ENCODE data around the gene JTB.

The JTB gene

GRCh38 chr1:153953859-153954365 lies 23.6 kb downstream of the JTB start:
- DNase-seq (ENCODE audit: low read depth), result no peak

- no peak for DNase-seq (ENCODE audit: low read depth)
Measured at GRCh38 chr1:153951801-153952200, 25.7 kb downstream of the JTB start.

DNA sequence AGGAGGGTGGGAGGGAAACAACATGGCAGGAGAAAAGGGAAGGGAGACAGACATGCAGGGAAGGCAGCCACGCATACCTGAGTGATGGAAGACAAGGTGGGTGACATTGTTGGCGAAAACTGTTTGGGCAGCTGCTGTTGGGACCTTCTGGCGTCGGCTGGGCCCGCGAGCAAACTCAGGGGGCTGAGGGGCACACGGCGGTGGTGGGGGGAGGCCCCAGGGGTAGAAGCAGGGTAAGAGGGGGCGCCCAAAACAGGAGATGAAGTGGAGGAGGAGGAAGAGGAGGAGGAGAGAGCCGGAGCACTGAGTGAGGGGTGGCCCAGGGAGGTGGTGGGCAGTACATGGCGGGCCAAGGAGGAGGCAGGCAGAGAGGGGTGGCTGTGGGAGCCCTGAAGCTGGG lies 26.3 kb downstream of the JTB start:
- DNase-seq (ENCODE audit: low read depth), result no peak

DNA sequence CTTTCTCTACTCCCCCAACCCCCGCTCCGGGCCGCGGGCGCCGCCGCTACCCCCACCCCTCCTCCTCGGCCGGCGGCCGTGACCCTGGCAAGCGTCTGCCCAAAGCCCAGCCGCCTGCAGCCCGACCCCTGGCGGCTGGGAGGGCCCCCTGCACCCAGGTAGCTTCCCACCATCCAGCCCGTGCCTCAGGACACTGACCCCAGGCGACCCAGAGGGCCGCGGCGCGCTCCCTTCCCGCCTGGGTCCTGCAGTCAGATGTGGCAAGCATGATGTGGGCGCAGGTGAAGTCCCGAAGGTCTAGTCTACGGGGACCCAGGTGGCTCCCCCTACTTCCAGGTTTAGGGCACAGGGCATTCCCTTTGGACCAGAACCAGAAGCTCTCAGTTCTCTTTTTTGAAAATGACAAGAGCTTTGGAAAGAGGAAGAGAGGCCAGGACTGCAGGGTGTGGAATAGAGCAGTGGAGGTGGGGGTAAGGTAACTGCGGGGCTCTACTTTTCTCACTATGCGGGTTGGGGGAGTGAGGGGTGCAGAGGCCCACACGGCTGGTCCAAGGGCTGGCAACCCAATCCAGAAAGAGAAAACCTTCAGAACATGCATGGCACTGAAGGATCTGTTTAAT lies 30.7 kb downstream of the JTB start, which contains the start of gene DENND4B:
DENND4B (minus strand) TSS at position 97 of the 620 bp plus-strand sequence. CDS start 2,344 bp downstream, outside the sequence.
- peak; percentile 71 for DNase-seq (ENCODE audit: low read depth)

DNA sequence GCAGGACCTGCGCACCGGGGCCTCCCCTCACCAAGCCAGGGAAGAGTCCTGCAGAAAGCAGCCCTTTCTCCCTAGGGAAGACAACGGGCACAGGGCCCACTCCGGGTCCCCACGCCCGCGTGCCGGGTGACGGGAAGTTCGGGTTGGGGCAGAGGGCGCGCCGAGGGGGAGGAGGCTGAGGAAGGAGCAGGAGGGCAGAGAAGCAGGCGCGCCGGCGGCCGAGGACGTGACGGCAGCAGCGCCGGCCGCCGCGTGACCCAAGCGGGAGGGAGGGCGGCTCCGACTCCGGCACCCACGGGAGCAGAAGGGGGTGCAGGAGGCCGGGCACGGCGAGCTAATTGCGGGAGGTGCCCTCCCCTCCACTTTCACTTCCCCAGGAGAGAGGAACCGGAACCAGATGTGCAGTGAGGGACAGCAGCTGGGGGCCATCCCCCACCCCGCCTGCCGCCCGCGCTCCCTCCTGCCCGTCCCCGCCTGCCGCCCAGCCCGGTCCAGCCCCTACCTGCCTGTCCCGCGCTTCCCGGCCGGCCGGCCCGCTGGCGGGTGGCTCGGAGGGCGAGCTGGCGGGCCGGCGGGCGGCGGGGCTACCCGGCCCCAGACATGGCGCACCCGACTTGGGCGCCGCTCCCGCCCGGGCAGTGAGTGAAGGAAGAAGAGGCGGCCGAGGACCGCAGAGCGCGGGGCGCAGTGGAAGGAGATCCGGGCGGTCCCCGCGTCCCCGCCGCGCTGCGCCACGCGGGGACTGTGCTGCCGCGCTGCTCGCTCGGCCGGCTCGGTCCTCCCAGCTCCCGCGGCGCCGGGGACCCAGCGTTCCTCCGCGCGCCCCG lies 31.5 kb downstream of the JTB start:
- DNase-seq (ENCODE audit: low read depth), result peak; percentile 74

- peak; percentile 69 for DNase-seq (ENCODE audit: low read depth)
Measured at GRCh38 chr1:153945131-153945794, 32.2 kb downstream of the JTB start.

- no peak for DNase-seq (ENCODE audit: low read depth)
Measured at GRCh38 chr1:153944827-153945117, 32.7 kb downstream of the JTB start.

DNA sequence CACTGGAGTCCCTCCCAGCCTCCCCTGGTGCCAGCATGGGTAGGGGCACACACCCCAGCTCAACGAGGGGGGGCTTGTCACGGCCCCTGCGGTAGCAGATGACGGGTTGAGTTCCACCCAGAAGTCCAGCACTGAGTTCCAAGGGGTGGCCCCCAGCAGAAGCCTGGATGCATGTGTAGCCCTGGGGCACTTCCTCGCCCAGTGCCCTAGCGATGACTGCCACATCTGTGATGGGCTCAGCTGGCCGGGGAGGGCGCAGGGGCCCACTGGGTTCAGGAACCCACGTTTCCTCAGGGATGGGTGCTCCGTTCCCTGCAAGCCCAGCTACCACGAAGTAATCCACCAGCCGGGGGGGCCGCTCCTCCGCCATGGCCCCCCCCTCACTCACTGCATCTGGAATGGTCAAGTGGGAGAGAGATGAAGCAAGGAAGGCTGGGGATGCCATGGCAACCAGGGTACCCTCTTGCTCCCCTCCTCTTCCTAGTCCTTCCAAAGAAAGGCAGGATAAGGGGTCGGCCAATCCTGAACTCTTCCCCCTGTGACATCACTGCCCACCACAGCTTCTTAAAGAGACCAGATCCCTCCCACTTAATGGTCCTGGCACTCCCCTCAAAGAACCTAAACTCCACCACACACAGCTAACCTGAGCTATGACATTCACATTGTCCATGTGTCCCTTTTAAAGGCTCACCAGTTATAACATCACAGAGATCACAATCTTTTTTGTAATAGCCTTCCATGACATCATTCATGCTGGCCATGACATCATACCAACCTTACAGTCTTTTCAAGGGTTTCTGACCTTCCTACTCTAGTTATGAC lies 33.3 kb downstream of the JTB start:
- no peak for DNase-seq (ENCODE audit: low read depth)

- DNase-seq (ENCODE audit: low read depth), result no peak
Measured at GRCh38 chr1:153942766-153943549, 34.5 kb downstream of the JTB start.

DNA sequence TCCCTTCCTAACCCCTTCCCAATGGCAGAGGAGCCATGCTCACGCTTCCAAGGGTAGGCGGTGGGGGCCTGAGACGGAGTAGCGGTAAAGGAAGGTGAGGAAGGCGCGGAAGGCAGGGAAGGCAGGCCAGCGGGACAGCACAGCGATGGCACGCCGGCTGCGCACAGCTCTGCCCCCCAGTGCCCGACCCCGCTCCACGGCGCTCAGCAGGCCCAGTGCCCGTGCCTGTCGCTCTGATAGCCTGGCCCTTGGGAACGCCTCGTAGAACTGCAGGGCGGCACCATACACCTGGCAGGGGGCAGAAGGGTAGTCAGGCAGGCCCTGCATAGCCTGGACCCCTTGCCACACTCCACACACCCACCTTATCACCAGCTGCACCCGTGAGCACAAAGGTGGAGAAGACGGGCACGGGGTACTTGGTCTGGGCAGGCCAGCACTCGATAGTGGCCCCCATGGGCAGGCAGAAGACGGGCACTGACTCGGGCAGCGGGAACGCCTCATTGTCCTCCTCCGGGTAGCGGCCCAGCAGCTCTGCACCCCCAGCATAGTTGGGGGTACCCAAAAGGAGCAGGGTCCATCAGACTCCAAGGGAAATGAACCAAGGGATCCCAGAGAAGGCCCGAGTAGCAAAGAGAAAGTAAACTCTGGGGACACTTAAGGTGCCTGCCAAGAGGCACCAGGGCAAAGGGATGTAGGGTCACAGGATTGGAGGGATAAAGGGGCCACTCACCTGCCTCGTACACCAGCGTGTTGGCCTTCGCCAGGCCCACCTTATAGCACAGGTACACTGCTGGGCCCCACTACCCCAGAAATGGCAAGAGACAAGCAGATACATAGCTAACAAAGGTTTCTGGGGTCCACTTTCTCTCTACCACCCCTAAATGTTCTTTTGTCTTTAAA lies 35.4 kb downstream of the JTB start:
- DNase-seq (ENCODE audit: low read depth), result no peak

DNA sequence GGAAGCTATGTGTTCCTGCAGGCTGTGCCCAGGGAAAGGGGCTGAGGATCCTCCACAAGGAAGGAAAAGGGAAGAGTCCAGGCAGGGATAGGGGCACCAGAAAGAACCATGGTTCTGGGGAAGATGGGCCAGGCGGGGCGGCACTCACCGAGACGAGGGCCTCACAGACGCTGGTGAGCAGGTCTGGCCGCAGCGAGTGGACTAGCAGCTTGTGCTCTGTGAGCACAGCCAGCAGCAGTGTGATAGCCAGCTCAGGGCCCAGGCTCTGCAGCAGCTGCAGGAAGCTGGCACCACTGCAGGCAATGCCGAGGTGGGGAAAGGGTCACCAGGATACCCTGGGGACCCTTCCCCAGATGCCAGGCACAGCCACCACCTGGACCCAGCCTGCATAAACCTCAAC lies 36.7 kb downstream of the JTB start:
- DNase-seq (ENCODE audit: low read depth), result no peak

DNA sequence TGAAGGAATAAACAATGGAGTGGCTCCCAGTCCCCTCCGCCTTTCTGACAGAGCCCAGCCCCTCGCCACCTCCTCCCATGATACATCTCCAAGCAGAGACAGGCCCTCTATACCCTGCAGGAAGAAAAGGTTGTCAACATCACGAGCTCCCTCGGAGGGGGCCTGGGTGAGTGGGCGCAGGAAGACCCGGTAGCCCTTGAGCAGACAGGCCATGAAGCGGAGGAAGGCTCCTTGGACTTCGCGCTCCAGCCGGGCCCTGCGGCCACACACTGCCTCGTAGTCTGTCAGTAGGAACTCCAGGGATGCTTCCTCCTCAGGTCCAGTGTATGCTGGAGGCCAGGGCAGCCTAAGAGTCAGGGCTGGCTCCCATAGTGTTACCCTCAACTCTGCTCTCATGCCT lies 38.0 kb downstream of the JTB start:
- DNase-seq (ENCODE audit: low read depth), result no peak

- no peak for DNase-seq (ENCODE audit: low read depth)
Measured at GRCh38 chr1:153938996-153939395, 38.5 kb downstream of the JTB start.

GRCh38 chr1:153937331-153937730 lies 40.1 kb downstream of the JTB start:
- DNase-seq (ENCODE audit: low read depth), result no peak

DNA sequence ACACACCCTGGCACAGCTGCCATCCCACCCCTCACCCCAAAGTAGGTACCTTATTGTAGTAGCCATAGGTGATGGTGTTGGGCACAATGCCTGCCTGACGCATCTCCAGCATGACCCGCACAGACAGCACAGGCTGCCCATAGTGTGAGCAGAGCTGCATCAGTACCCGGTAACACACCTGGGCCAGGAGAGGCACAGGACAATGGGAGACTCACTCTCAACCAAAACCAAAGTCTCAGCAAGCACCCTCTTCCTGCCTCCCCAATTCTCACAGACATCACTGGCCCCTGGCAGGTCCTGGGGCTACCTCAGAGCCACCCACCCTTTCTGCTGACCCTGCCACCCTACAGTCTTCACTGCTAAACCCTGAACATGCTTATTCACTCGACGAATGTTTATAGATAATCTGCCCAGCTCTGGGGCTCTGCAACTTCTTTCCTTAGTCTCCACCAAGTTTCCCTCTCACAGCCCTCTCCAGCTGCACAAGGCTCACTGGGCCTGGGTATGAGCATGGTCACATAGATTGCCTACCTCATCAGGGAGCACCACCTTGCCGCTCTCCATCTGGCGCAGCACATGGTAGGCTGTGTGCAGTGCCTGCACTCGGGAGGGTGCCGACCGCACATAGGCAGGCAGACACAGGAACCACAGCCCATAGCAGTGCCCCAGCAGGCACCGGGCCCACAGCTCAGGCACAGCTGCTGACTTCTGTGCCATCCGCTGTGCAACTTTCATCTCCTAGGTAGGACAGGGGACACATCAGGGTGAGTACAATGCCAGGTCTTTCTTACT lies 41.3 kb downstream of the JTB start:
- no peak for DNase-seq (ENCODE audit: low read depth)

DNA sequence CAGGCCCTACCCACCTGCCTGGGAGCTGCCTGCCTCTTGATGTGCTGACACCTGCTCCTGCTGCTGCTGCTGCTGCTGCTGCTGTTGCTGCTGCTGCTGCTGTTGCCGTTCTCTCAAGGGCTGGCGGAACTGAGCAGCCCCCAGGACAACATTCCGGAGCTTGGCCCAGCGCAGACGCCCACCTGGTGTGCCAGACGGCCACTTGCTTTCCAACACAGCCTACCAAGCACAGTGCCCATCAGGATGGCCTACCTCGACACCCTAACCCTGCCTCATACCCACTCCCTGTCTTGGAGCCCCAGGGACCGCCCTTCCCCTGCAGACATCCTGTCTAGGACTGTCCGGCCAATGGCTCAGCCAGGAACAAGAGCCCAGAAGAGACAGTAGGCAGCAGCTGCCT lies 42.7 kb downstream of the JTB start:
- no peak for DNase-seq (ENCODE audit: low read depth)

GRCh38 chr1:153933955-153934354 lies 43.5 kb downstream of the JTB start:
- no peak for DNase-seq (ENCODE audit: low read depth)

GRCh38 chr1:153933430-153933829 lies 44.0 kb downstream of the JTB start:
- no peak for DNase-seq (ENCODE audit: low read depth)

Measured in activated T-cell treated with anti-CD3 and anti-CD28 coated beads for 48 hours (primary cell).